HepG2 (cell line): ENCODE results near the gene CCDC85C. TPM values are rescaled to one million over a fixed set of nuclear protein-coding genes. Genes with fewer than 3 reads are reported as not detected.
A peak's percentile ranks its signal among the peaks of the same experiment; 100 is the strongest.

Experiments used
- AGO2 ChIP-seq: fragments of 200-400 bp; formaldehyde crosslinking; optimal IDR thresholded peaks from 2 replicates; pipeline ENCODE3; 2017; ENCODE audit warnings: mild to moderate bottlenecking, low read depth, low read length, moderate library complexity
- CBX2 ChIP-seq, 2 experiments: fragments of 200-600 bp in 1 of 2; sonication (generic); formaldehyde crosslinking in 1 of 2; IDR thresholded peaks; 2 replicates each; pipeline versions ENCODE4 v1.7.0 to v1.8.1; 2018 to 2022; ENCODE audit warnings: low read depth in 2 of 2, low read length in 1 of 2, mild to moderate bottlenecking in 1 of 2, missing genetic modification reagents in 1 of 2
- CEBPG ChIP-seq: IDR thresholded peaks from 2 replicates; pipeline ENCODE4 v1.6.1; 2016
- CREM ChIP-seq, 2 experiments: sonication (generic) in 1 of 2; formaldehyde crosslinking in 1 of 2; IDR thresholded peaks; 2 replicates each; pipeline versions ENCODE4 v1.4.0 to v1.6.1; 2016 to 2020; ENCODE audit warnings: antibody characterized with exemption in 1 of 2, mild to moderate bottlenecking in 1 of 2, missing genetic modification reagents in 1 of 2
- ERF ChIP-seq: IDR thresholded peaks from 2 replicates; pipeline ENCODE4 v1.6.1; 2018; ENCODE audit warnings: missing biosample characterization, missing genetic modification reagents
- MTF2 ChIP-seq: sonication (generic); formaldehyde crosslinking; IDR thresholded peaks from 2 replicates; pipeline ENCODE4 v1.5.0; 2020; ENCODE audit warnings: missing genetic modification reagents, borderline replicate concordance
- PCBP2 ChIP-seq: fragments of 200-400 bp; formaldehyde crosslinking; optimal IDR thresholded peaks from 2 replicates; pipeline ENCODE3; 2018; ENCODE audit warnings: low read length, low read depth; ENCODE audit not compliant: poor library complexity, severe bottlenecking
- RBAK ChIP-seq: sonication (generic); formaldehyde crosslinking; IDR thresholded peaks from 2 replicates; pipeline ENCODE4 v1.5.1; 2020; ENCODE audit warnings: mild to moderate bottlenecking, missing genetic modification reagents
- REL ChIP-seq: sonication (generic); formaldehyde crosslinking; conservative IDR thresholded peaks from 2 replicates; pipeline ENCODE4 v1.8.0; 2022; ENCODE audit warnings: mild to moderate bottlenecking, missing genetic modification reagents, moderate library complexity
- RFX3 ChIP-seq: IDR thresholded peaks from 2 replicates; pipeline ENCODE4 v1.6.1; 2016; ENCODE audit warnings: missing biosample characterization, missing genetic modification reagents
- SRY ChIP-seq: sonication (generic); formaldehyde crosslinking; IDR thresholded peaks from 2 replicates; pipeline ENCODE4 v1.8.0; 2022; ENCODE audit warnings: mild to moderate bottlenecking, missing genetic modification reagents
- TCF7L2 ChIP-seq: IDR thresholded peaks from 2 replicates; pipeline ENCODE4 v1.6.1; 2011; ENCODE audit warnings: mild to moderate bottlenecking, low read depth, low read length, moderate library complexity
- TRIM24 ChIP-seq: sonication (generic); formaldehyde crosslinking; IDR thresholded peaks from 2 replicates; pipeline ENCODE4 v1.8.0; 2022; ENCODE audit warnings: mild to moderate bottlenecking, missing genetic modification reagents
- ZNF510 ChIP-seq: sonication (generic); formaldehyde crosslinking; IDR thresholded peaks from 2 replicates; pipeline ENCODE4 v1.4.0; 2020; ENCODE audit warnings: low read depth, mild to moderate bottlenecking, missing genetic modification reagents
- ZNF839 ChIP-seq: sonication (generic); formaldehyde crosslinking; IDR thresholded peaks from 2 replicates; pipeline ENCODE4 v1.4.0; 2020; ENCODE audit warnings: missing genetic modification reagents, mild to moderate bottlenecking, borderline replicate concordance
- polyA plus RNA-seq, 8 experiments: library from polyadenylated mRNA; depleted of rRNA in 3 of 8; stranded (reverse) in 7 of 8; unstranded in 1 of 8; fragments of >200 nt; fragmentation: Illumina TruSeq in 4 of 8; extraction: Trizol in 4 of 8; gene quantifications; 2 replicates each; pipeline versions ENCODE4 v1.2.1 to v1.2.3, GENCODE V29; 2011 to 2016; ENCODE audit warnings: low read depth in 4 of 8, missing spikeins in 1 of 8, mixed read lengths in 1 of 8; ENCODE audit not compliant: insufficient read depth in 1 of 8
- total RNA-seq, 5 experiments: library from RNA; depleted of rRNA; stranded (reverse); fragments of >200 nt; fragmentation: Illumina TruSeq; extraction: Trizol; gene quantifications; 2 replicates each; pipeline ENCODE4 v1.2.3, GENCODE V29; 2016; ENCODE audit warnings: low read depth in 1 of 5
- TF ChIP-seq, protein P1 (sequence below): sonication (generic); formaldehyde crosslinking; IDR thresholded peaks from 2 replicates; pipeline ENCODE4 v1.4.0; 2020; ENCODE audit warnings: mild to moderate bottlenecking, missing genetic modification reagents
- TF ChIP-seq, protein P2 (sequence below): sonication (generic); formaldehyde crosslinking; IDR thresholded peaks from 2 replicates; pipeline ENCODE4 v1.4.0; 2020; ENCODE audit warnings: missing genetic modification reagents
- TF ChIP-seq, protein P3 (sequence below): sonication (generic); formaldehyde crosslinking; IDR thresholded peaks from 2 replicates; pipeline ENCODE4 v1.4.0; 2020; ENCODE audit warnings: mild to moderate bottlenecking, missing genetic modification reagents
- TF ChIP-seq, protein P4 (sequence below): IDR thresholded peaks from 2 replicates; pipeline ENCODE4 v1.6.1; 2016; ENCODE audit warnings: missing genetic modification reagents, missing compliant biosample characterization
- TF ChIP-seq, protein P5 (sequence below): sonication (generic); formaldehyde crosslinking; conservative IDR thresholded peaks from 2 replicates; pipeline ENCODE4 v1.4.0; 2020; ENCODE audit warnings: missing genetic modification reagents
- TF ChIP-seq, protein P6 (sequence below): sonication (generic); formaldehyde crosslinking; IDR thresholded peaks from 2 replicates; pipeline ENCODE4 v1.4.0; 2020; ENCODE audit warnings: missing genetic modification reagents

CCDC85C gene
- total and polyA plus RNA-seq, 2 of the 13 experiments (the other 11 are each of a cell fraction or from before 2014, with no cell fraction given) = 18.8 to 43.8 TPM

DNA sequence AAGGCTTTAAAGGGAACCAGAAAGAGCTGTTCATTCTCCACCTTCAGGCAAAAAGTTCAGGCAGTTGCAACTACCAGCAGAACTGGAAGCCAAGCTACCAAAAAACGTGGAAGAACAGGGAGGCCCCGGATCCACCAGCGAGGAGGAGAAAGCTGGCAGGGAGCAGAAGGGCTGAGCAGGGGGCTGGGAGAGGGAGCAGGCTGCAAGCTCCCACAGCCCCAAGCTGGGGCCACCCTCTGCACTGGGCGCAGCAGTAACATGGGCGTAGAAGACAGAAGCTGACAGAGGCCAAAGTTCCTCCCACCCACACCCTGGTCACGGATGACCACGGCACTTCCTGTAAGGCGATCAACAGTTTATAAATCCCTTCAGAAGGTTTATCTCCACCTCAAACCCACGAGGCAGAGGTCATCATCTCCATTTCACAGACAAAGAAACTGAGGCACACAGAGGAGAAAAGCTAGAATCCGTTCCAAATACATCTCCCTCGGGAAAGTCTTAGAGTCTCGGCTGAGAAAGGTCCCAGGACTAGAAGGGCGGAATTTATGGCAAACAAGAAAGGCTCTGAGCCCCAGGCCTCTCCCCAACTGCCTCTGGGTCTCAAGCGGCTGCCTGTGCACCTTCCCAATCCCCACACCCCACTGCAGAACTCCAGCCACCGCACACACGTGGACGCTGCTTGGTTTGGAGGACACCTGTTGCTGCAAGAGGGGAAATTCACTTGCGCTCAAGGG lies 1.8 kb downstream of the CCDC85C start (continued):
- TF ChIP-seq ERF (CRISPR knock-in tag) (no peak; the same call in 1 of the 2 replicates), AGO2 (no peak), RFX3 (CRISPR knock-in tag) (0 out of 2 replicates have a peak, but pooled peaks have one; percentile 24), ZNF510 (CRISPR knock-in tag) (0 out of 2 replicates have a peak, but pooled peaks have one; percentile 31), PCBP2 (no peak), RBAK (CRISPR knock-in tag) (no peak), REL (no peak), CEBPG (CRISPR knock-in tag) (0 out of 2 replicates have a peak, but pooled peaks have one; percentile 4), MTF2 (CRISPR knock-in tag) (no peak), ZNF839 (CRISPR knock-in tag) (no peak), SRY (CRISPR knock-in tag) (no peak), TRIM24 (CRISPR knock-in tag) (no peak), CBX2 (IDR thresholded peaks at IDR 0.05; ENCODE audit: low read depth, low read length) (no peak), CBX2 (CRISPR knock-in tag; IDR thresholded peaks at IDR 0.05; ENCODE audit: low read depth) (no peak), CREM (IDR thresholded peaks at IDR 0.05) (no peak), CREM (CRISPR knock-in tag; IDR thresholded peaks at IDR 0.05) (no peak), TCF7L2 (no peak)
- TF ChIP-seq, protein P1, sequence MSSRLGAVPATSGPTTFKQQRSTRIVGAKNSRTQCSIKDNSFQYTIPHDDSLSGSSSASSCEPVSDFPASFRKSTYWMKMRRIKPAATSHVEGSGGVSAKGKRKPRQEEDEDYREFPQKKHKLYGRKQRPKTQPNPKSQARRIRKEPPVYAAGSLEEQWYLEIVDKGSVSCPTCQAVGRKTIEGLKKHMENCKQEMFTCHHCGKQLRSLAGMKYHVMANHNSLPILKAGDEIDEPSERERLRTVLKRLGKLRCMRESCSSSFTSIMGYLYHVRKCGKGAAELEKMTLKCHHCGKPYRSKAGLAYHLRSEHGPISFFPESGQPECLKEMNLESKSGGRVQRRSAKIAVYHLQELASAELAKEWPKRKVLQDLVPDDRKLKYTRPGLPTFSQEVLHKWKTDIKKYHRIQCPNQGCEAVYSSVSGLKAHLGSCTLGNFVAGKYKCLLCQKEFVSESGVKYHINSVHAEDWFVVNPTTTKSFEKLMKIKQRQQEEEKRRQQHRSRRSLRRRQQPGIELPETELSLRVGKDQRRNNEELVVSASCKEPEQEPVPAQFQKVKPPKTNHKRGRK (CRISPR knock-in tag) = no peak
- TF ChIP-seq, protein P2, sequence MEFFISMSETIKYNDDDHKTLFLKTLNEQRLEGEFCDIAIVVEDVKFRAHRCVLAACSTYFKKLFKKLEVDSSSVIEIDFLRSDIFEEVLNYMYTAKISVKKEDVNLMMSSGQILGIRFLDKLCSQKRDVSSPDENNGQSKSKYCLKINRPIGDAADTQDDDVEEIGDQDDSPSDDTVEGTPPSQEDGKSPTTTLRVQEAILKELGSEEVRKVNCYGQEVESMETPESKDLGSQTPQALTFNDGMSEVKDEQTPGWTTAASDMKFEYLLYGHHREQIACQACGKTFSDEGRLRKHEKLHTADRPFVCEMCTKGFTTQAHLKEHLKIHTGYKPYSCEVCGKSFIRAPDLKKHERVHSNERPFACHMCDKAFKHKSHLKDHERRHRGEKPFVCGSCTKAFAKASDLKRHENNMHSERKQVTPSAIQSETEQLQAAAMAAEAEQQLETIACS (CRISPR knock-in tag) = no peak
- TF ChIP-seq, protein P3, sequence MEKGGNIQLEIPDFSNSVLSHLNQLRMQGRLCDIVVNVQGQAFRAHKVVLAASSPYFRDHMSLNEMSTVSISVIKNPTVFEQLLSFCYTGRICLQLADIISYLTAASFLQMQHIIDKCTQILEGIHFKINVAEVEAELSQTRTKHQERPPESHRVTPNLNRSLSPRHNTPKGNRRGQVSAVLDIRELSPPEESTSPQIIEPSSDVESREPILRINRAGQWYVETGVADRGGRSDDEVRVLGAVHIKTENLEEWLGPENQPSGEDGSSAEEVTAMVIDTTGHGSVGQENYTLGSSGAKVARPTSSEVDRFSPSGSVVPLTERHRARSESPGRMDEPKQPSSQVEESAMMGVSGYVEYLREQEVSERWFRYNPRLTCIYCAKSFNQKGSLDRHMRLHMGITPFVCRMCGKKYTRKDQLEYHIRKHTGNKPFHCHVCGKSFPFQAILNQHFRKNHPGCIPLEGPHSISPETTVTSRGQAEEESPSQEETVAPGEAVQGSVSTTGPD (CRISPR knock-in tag) = no peak
- TF ChIP-seq, protein P4, sequence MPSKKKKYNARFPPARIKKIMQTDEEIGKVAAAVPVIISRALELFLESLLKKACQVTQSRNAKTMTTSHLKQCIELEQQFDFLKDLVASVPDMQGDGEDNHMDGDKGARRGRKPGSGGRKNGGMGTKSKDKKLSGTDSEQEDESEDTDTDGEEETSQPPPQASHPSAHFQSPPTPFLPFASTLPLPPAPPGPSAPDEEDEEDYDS (CRISPR knock-in tag) = peak; percentile 41; the same call in 1 of the 2 replicates
- TF ChIP-seq, protein P5, sequence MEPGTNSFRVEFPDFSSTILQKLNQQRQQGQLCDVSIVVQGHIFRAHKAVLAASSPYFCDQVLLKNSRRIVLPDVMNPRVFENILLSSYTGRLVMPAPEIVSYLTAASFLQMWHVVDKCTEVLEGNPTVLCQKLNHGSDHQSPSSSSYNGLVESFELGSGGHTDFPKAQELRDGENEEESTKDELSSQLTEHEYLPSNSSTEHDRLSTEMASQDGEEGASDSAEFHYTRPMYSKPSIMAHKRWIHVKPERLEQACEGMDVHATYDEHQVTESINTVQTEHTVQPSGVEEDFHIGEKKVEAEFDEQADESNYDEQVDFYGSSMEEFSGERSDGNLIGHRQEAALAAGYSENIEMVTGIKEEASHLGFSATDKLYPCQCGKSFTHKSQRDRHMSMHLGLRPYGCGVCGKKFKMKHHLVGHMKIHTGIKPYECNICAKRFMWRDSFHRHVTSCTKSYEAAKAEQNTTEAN (CRISPR knock-in tag) = no peak
- TF ChIP-seq, protein P6, sequence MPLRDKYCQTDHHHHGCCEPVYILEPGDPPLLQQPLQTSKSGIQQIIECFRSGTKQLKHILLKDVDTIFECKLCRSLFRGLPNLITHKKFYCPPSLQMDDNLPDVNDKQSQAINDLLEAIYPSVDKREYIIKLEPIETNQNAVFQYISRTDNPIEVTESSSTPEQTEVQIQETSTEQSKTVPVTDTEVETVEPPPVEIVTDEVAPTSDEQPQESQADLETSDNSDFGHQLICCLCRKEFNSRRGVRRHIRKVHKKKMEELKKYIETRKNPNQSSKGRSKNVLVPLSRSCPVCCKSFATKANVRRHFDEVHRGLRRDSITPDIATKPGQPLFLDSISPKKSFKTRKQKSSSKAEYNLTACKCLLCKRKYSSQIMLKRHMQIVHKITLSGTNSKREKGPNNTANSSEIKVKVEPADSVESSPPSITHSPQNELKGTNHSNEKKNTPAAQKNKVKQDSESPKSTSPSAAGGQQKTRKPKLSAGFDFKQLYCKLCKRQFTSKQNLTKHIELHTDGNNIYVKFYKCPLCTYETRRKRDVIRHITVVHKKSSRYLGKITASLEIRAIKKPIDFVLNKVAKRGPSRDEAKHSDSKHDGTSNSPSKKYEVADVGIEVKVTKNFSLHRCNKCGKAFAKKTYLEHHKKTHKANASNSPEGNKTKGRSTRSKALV (CRISPR knock-in tag) = no peak
